GM12892 (cell line): ENCODE data around the gene FAM111A.

Source experiments
- DNase-seq: peaks from one replicate; pipeline ENCODE4 v3.0.0; 2011; ENCODE audit not compliant: insufficient read length
- FAIRE-seq: peaks from 2 replicates; lab custom pipeline; 2011; peaks lifted over from hg19 to GRCh38; lab: Jason Lieb, UNC
- POLR2A ChIP-seq: IDR thresholded peaks from 2 replicates; pipeline ENCODE4 v1.6.1; 2011; ENCODE audit warnings: low read depth, low read length, control low read depth
- POLR2AphosphoS5 ChIP-seq: IDR thresholded peaks from 2 replicates; pipeline ENCODE4 v1.6.1; 2011; ENCODE audit warnings: low read depth, low read length, control low read depth
- TAF1 ChIP-seq: IDR thresholded peaks from 2 replicates; pipeline ENCODE4 v1.6.1; 2011; ENCODE audit warnings: low read depth, mild to moderate bottlenecking, control low read depth, low read length, borderline replicate concordance

Gene FAM111A

GRCh38 chr11:59144579-59145345 lies 2.1 kb downstream of the FAM111A start:
- no peak; the same call in 1 of the 2 replicates for TF ChIP-seq POLR2AphosphoS5
- TF ChIP-seq POLR2A, result peak; percentile 60; the same call in 1 of the 2 replicates
- no peak for TF ChIP-seq TAF1
- FAIRE-seq (peak; percentile 99), DNase-seq (peak; percentile 52)

DNA sequence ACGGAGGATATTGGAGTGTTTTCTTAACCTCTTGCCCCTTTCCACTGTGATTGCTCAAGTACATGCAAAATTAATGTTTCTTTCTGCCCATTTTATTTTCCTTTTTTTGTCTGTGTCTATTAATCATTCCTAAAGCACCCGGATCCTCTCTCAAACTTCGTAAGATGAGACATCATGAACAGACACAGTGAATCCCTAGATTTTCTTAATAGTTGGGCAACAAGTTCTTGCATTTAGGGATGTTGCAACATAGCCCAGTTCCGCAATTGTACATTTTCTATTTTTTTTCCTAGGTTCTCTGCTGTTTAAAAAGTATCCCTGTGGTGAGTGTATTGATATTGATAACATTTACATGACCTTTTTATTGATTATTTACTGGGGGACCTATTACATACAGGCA lies 2.9 kb downstream of the FAM111A start:
- DNase-seq (no peak), FAIRE-seq (no peak)
- TF ChIP-seq POLR2AphosphoS5 (no peak), POLR2A (no peak), TAF1 (no peak)

- TF ChIP-seq POLR2AphosphoS5 (no peak), TAF1 (no peak), POLR2A (no peak)
- FAIRE-seq, result no peak
- DNase-seq, result no peak
These were observed 9.1 kb downstream of the FAM111A start for GRCh38 chr11:59151761-59152160.

GRCh38 chr11:59152312-59152951 lies 9.8 kb downstream of the FAM111A start:
- no peak for DNase-seq
- FAIRE-seq, result peak; percentile 93
- TF ChIP-seq POLR2A (no peak), POLR2AphosphoS5 (no peak), TAF1 (no peak)

- DNase-seq (no peak), FAIRE-seq (peak; percentile 84)
- no peak for TF ChIP-seq TAF1
- 0 out of 2 replicates have a peak, but pooled peaks have one; percentile 12 for TF ChIP-seq POLR2AphosphoS5
- TF ChIP-seq POLR2A, result no peak; the same call in 1 of the 2 replicates
These were observed 12.0 kb downstream of the FAM111A start for GRCh38 chr11:59154610-59155009.

DNA sequence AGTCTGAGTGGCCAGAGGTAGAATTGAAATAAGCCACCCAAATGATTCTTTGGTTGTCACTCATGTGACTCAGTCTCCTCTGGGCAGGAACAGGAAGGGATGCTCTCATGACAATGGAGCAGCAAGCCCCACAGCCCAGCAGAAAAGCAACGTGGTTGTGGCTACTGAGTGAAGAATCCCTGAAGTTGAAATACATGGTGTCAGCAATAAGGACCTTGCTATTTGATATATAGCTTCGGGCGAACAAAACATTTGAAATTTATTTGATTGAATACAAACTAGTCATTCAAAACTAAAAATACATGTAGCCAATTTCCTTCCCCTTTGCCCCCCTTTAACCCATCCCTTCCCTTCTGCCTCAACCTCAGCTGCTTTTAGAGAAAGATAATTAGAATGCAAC lies 14.8 kb downstream of the FAM111A start:
- no peak for DNase-seq
- TF ChIP-seq POLR2A, result no peak
- no peak for TF ChIP-seq POLR2AphosphoS5
- TF ChIP-seq TAF1, result no peak
- FAIRE-seq, result peak; percentile 54

GRCh38 chr11:59158206-59159068 lies 15.8 kb downstream of the FAM111A start:
- DNase-seq, result no peak
- FAIRE-seq, result peak; percentile 97

GRCh38 chr11:59164028-59164427 lies 21.4 kb downstream of the FAM111A start:
- TF ChIP-seq POLR2AphosphoS5, result no peak
- no peak for FAIRE-seq
- DNase-seq, result no peak

More at GRCh38 chr11:59158206-59159068, 15.8 kb downstream of the FAM111A start:
- TF ChIP-seq POLR2A (no peak), TAF1 (no peak), POLR2AphosphoS5 (no peak)

GRCh38 chr11:59171508-59172322 lies 29.1 kb downstream of the FAM111A start, which contains the start of gene DTX4:
TSS of gene DTX4 (plus strand) at chr11:59172132. CDS start at chr11:59172596, 464 bp downstream.
- peak; percentile 78 for DNase-seq
- FAIRE-seq, result peak; percentile 99
- TF ChIP-seq POLR2A, result peak; percentile 56; the same call in 1 of the 2 replicates
- TF ChIP-seq TAF1, result no peak

GRCh38 chr11:59172345-59173079 lies 29.9 kb downstream of the FAM111A start:
- FAIRE-seq, result peak; percentile 95

More at GRCh38 chr11:59172345-59173079, 29.9 kb downstream of the FAM111A start:
- DNase-seq, result peak; percentile 39
- TF ChIP-seq POLR2AphosphoS5 (peak; percentile 69; the same call in 1 of the 2 replicates), TAF1 (no peak), POLR2A (peak; percentile 78)
